Jurkat, Clone E6-1 (cell line): ENCODE measurements around the gene C11orf21.

Source experiments
- DNase-seq: peaks from one replicate; pipeline ENCODE4 v3.0.0-alpha.2; 2011; ENCODE audit warnings: low read depth, low spot score
- H3K4me3 ChIP-seq: 2 replicates; pipeline ENCODE4 v1.5.1; 2011; ENCODE audit warnings: mild to moderate bottlenecking, low read length, control low read depth, moderate library complexity

The C11orf21 gene

GRCh38 chr11:2310786-2311352 lies 9.2 kb upstream of the C11orf21 start:
- no peak overlapping the region for H3K4me3 ChIP-seq
- DNase-seq = no peak

- no peak for DNase-seq
- no peak overlapping the region for H3K4me3 ChIP-seq
These were observed 8.5 kb upstream of the C11orf21 start for GRCh38 chr11:2310073-2310785.

DNA sequence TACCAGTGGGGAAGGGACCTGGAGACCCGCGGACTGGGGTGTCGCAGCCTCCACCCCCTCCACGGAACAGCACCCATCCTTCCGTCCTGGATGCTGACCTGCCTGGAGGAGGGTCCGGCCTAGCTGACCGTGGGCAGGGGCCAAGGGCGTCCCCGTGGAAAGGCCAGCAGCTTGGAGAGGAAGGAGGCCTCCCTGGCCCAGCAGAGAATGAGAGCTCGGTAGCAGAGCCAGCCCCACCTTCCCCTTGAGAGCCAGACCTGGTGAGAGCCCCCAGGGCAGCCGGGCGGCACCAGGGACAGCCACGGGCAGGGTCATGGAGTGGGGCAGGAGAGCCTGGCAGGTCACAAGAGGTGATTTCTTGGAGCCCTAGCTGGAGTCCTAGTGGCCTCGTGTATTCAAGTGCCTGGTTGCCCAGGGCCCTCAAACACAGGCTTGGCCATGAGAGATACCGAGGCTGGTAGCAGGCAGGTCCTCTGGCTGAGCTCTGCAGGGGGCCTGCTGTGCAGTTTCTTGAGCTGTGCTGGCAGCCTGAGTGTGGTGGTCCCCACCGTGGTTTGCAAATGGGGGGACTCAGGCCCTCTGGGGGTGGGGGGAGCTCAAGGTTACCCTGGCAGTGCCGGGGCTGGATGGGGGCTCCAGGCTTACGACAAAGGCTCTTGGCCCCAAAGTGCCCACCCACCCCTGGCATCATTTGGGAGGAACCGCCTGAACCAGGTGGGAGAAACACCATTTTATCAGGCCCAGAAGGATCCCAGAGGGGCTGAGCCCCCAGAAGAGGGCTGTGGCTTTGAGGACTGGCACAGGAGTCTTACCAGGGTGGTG lies 7.7 kb upstream of the C11orf21 start:
- no peak for DNase-seq
- H3K4me3 ChIP-seq = no peak overlapping the region

DNA sequence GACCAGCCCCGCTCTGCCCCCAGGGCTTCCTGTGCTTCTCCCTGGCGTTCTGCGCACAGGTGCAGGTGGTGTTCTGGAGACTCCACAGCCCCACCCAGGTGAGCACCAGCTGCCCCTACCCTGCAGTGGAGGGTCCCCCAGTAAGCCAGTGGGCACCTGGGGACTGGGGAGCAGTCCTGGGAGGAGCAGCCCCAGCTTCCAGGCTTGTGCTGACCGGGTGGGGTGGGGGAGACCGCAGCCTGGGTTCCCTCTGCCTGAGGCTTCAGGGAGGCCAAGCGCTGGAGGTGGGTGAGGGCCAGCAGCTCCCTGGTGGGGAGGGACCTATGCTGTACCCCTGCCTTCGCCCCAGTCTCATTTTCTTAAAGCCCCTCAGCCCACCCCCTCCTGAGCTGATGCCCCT lies 7.0 kb upstream of the C11orf21 start:
- no peak for DNase-seq
- H3K4me3 ChIP-seq = no peak overlapping the region

DNA sequence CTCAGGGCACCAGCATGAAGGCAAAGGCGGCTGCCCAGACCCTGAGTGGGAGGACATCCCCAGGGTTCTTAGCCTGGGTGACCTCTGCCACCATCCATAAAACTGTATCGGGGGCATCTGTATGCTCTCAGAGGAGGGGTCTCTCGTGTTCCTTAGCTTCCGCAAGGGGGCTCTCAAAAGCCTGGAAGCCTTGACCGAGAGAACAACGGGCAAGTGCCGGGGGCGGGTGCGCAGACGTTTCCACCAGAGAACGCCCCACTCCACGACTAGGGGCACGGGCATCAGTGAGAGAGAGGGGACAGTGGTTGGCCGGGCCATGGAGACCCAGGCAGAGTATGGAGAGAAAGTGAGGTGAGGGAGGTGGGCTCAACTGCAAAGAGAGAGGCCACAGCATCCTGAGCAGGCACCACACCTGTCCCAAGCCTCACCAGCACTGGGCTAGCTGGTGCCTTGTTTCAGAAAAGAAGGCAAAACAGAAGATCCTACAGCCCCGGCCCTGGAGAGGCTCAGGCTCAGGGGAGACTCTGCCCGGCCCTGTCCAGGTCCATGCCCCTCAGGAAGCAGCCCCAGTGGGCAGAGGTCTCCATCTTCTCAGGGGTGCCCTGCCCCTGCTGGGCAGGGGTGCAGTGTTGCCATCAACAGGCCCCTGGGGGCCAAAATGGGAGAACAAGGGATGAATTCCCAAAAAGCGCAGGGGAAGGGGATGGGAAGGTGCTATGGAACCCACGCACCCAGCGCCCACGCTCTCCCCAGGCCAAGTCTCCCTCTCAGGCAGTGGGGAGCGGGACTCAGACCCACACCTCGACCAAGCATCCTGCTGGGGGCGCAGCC lies 6.0 kb upstream of the C11orf21 start:
- no peak for DNase-seq
- no peak overlapping the region for H3K4me3 ChIP-seq

GRCh38 chr11:2306877-2307500 lies 5.3 kb upstream of the C11orf21 start:
- no peak overlapping the region for H3K4me3 ChIP-seq
- DNase-seq = no peak

- no peak for DNase-seq
- no peak overlapping the region for H3K4me3 ChIP-seq
These were observed 4.7 kb upstream of the C11orf21 start for GRCh38 chr11:2306452-2306823.

DNA sequence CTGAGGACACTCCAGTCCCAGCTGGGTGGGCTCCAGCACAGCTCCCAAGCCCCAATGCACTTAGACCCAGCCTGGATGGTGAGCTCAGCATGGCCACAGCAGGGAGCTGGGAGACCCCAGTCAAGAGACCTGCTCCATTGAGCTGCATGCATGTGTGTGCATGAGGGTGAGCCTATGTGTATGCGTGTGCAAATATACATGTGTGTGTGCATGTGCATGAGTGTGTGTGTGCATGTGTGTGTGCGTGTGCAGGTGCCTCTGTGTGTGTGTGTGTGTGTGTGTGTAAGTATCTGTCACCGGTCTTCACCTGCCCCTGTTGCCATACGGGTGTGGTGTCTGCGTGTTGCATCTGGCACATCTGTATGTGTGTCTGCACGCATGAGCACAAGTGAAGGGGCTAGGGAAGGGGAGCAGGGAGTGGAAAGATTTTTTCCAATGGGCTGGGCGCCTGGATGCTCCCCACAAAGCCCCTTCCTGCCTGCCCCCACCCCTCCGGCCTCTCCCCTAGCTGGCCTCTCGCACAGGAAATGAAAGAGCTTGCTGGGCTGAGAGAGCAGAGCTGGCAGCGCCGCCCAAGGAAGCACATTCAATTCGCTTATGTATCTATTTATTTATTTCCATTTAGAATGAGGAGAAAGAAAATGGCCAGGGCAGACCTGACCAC lies 4.2 kb upstream of the C11orf21 start:
- no peak for DNase-seq
- no peak overlapping the region for H3K4me3 ChIP-seq

- no peak overlapping the region for H3K4me3 ChIP-seq
- DNase-seq = peak; percentile 27
These were observed 3.5 kb upstream of the C11orf21 start for GRCh38 chr11:2305140-2305778.

DNA sequence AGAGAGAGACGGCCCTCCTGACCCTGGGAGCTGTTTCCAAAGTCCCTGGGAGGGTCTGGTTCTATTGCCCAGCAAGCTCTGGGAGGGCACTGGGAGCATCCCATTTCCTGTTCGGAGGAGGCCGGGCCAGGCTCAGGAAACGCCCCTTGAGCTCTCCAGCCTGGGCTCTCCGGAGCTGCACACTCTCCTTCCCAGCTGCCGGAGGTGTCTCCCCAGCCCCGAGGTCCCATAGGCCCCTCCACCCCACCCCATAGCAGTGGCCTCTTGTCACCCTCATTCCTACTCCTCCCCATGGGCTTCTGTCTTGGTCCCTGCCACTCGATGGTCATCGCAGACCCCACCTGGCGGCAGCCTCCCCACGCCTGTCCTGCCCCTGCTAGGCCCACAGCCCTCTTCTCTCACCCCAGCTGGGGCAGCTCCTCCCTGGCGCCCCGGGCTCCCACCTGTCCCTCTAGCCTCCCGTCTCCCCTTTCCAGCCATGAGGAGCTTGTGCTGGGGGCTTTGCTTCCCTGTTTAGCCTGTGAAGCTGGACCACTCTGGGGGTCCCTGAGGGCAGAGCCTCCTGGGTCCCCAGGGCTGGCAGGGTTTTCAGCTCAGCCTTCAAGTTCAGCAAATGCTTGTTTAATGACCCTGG lies 2.9 kb upstream of the C11orf21 start:
- DNase-seq = no peak
- H3K4me3 ChIP-seq = no peak overlapping the region

DNA sequence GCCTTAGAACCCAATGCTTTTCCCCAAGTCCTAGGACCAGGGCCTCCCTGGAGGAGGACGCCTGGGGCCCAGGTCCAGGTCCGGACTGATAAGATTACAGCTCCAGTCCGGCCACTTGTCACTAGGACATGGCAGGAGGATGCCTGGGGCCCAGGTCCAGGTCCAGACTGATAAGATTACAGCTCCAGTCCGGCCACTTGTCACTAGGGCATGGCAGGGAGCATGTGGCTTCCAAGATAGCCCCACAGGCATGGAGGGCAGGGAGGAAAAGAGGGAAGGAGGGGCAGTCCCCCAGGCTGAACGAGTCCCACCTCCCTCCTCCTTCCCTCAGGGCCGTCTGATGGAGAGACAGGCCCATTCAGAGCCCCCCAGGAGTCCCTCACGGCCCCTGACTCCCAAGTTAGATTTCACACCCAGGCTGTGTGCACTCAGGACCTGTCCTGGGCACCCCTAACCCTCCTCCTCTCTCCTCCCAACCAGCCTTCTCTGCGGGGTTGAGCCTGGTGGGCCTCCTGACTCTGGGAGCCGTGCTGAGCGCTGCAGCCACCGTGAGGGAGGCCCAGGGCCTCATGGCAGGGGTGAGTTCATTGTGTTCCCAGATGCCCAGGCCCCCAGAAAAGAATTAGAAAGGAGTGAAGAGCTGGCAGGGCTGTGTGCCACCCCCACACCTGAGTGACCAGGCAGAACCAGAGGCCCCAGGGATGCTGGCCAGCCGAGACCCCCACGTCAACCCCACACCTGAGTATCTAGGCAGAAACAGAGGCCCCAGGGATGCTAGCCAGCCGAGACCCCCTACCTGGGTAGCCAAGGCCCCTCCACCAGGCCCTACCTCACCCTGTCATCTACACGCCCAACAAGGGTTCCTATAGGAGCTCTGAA lies 2.1 kb upstream of the C11orf21 start:
- no peak overlapping the region for H3K4me3 ChIP-seq
- no peak for DNase-seq

- H3K4me3 ChIP-seq = no peak overlapping the region
- DNase-seq = no peak
These were observed 1.3 kb upstream of the C11orf21 start for GRCh38 chr11:2302896-2303626.

DNA sequence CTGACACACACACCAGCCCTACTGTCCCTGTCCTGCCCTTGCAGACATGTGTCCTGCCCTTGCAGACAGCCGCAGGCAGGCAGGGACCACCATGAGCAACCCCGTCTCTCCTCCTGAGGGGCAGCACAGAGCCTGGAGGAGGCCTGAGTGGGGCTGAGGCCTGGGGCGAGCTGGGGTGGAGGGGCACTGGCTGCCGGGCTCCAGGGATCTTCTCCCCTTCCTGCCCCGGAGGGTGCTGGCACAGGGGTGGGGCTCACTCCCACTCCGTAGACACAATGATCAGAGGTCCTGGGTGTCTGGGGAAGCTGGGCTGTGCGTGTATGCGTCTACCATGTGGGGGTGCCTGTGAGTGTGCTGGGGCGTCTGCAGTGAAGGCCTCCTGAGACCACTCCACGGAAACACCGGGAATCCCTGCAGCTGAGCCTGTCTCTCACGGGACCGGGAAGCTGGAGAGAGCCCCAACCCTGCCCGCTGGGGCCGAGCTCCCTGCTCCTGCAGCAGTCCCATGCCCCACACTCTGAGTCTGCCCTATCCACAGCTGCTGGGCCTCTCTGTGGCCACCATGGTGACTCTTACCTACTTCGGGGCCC lies 683 bp upstream of the C11orf21 start:
- no peak overlapping the region for H3K4me3 ChIP-seq
- no peak for DNase-seq

DNA sequence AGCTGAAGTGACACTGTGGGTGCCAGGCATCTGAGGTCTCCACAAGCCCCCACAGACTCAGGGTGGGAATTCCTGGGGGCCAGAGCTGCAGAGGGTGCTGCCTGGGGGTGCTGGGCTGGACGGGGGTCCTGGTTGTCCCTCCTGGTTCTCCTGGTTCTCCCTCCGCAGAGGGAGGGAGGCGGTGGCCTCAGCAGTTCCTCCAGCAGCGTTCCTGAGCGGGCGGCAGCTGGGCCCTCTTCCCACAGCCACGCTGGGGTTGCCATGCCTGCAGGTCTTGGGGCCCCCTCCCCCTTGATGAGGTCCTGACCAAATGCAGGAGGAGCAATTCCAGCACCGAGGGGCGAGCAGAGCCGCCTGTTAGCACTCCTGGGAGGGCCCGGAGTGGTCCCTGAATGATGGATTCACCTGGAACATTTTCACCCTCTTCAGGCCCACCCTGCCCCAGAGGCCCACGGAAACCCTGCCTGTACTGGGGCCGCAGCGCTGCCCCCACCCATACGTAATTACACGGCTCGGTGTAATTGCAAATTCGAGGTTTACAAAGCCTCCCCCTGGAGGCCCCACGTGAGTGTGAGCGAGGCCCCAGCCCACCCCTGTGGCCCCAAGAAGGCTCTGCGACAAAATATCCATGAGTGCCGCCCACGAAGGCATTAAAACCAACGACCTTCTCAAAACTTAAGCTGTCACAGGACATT lies 635 bp downstream of the C11orf21 start:
- H3K4me3 ChIP-seq = no peak overlapping the region
- DNase-seq = no peak

GRCh38 chr11:2300290-2300935 lies 1.3 kb downstream of the C11orf21 start:
- DNase-seq = peak; percentile 51
- no peak overlapping the region for H3K4me3 ChIP-seq
